Ascending aorta (tissue), 2 donors: ENCODE measurements around the gene OR51D1. TPM values are rescaled to one million over a fixed set of nuclear protein-coding genes. Genes with fewer than 3 reads are reported as not detected.
A peak's percentile ranks its signal among the peaks of the same experiment; 100 is the strongest.

Source experiments
- DNase-seq, 2 donors: peaks; one replicate each; pipeline ENCODE4 v3.0.0-alpha.2; 2019; ENCODE audit warnings: low spot score in 2 of 2
- H3K27ac ChIP-seq, 2 donors: fragments of 200-600 bp; sonication (generic); one replicate each; pipeline ENCODE4 v1.5.1; 2016 to 2017; ENCODE audit warnings: mild to moderate bottlenecking in 1 of 2
- H3K27me3 ChIP-seq: fragments of 200-600 bp; sonication (generic); one replicate; pipeline ENCODE4 v1.5.1; 2017
- H3K36me3 ChIP-seq, 2 donors: fragments of 200-600 bp; sonication (generic); one replicate each; pipeline ENCODE4 v1.5.1; 2016
- H3K4me1 ChIP-seq, 2 donors: fragments of 200-600 bp; sonication (generic); one replicate each; pipeline ENCODE4 v1.5.1; 2016 to 2017; ENCODE audit warnings: mild to moderate bottlenecking in 1 of 2
- H3K4me3 ChIP-seq, 2 donors: fragments of 200-600 bp; sonication (generic); one replicate each; pipeline ENCODE4 v1.5.1; 2016 to 2017; ENCODE audit warnings: mild to moderate bottlenecking in 1 of 2
- H3K9me3 ChIP-seq, 2 donors: fragments of 200-600 bp; sonication (generic); one replicate each; pipeline ENCODE4 v1.5.1; 2016
- CTCF ChIP-seq, 3 experiments: fragments of 200-600 bp in 2 of 3; fragments of 450-650 bp in 1 of 3; sonication (generic) in 2 of 3; IDR thresholded peaks; one replicate each; pipeline ENCODE4 v1.5.1; 2016 to 2019; ENCODE audit warnings: antibody characterized with exemption in 3 of 3, mild to moderate bottlenecking in 1 of 3, moderate library complexity in 1 of 3
- intact Hi-C: fragments of 100-400 bp; cut with DNase I; formaldehyde crosslinking; loops from one replicate; pipeline ENCODE4 v1.15.1; 2023
- total RNA-seq: library from RNA; depleted of rRNA; stranded (reverse); fragments of >200 nt; gene quantifications from one replicate; pipeline ENCODE4 v1.1.0, GENCODE V29; 2016

OR51D1 gene
- total RNA-seq, 1 donor from 2014 or later, result not detected

- no peak for DNase-seq
- H3K9me3 ChIP-seq, result no peaks in the 10 kb centered on the region
- H3K27me3 ChIP-seq, result no peaks in the 10 kb centered on the region
- H3K36me3 ChIP-seq, result no peaks in the 10 kb centered on the region
- intact Hi-C loops, result no loop called here
- TF ChIP-seq CTCF (IDR thresholded peaks at IDR 0.05), result no peak
- H3K4me3 ChIP-seq, result no peak overlapping the region
- no peak overlapping the region for H3K27ac ChIP-seq
- H3K4me1 ChIP-seq, result no peaks in the 10 kb centered on the region
Measured at GRCh38 chr11:4619514-4619913, 17.8 kb upstream of the OR51D1 start.

- DNase-seq, result no peak
- intact Hi-C loops, result no loop called here
Measured at GRCh38 chr11:4626207-4627099, 10.8 kb upstream of the OR51D1 start.

DNA sequence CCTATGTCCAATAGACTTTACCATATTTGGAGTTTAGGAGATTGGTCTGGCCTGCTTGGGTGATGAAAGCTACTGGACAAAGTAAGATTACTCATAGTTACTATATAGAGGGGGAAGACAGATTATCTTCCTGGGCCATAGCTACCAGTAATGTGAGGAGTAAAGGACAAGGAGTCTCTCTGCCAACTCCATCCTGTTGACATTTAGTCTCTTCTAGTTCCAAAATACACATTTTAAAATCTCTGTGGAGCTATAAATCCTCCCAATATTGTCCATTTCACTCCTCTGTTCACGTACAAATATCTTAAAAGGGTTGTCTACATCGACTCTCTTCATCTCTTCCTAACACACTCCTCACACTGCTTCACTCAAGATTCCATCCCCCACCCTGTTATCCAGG is 1.1 kb upstream of the OR51D1 start:
- no peaks in the 10 kb centered on the region for H3K36me3 ChIP-seq
- H3K9me3 ChIP-seq, result no peaks in the 10 kb centered on the region
- intact Hi-C loops, result loop anchor here (5.0 kb wide), 1 partner anchor 1171 kb away; the partner anchor contains the start of gene OR52N2

More at GRCh38 chr11:4626207-4627099, 10.8 kb upstream of the OR51D1 start:
- TF ChIP-seq CTCF (IDR thresholded peaks at IDR 0.05), result peak in 1 of 3 experiments; percentile 23
- Histone ChIP-seq H3K27me3 (no peaks in the 10 kb centered on the region), H3K27ac (no peak overlapping the region), H3K9me3 (no peaks in the 10 kb centered on the region), H3K36me3 (no peaks in the 10 kb centered on the region), H3K4me1 (no peaks in the 10 kb centered on the region), H3K4me3 (no peak overlapping the region)

DNA sequence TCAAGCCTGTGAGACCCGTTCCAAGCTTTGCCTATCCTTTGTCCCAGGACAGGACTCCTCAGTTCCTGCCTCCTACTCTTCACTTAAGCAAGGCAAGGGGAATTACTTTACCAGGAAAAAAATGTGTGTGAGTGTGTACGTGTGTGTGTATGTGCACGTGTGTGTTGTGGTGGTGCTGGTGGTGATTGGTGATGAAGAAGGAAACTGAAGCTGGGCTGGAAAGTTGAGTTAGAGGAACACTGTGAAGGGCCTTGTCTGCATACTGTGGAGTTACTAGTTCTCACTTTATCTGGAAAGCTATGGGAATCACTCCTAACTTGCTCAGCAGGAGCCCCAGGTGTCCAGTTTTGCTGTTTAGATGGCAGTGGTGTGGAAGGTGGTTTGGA is 378 bp downstream of the OR51D1 start:
- H3K36me3 ChIP-seq, result no peaks in the 10 kb centered on the region
- H3K4me1 ChIP-seq, result peaks cover 0 to 2% of the 10 kb centered on the region in 2 donors
- no peak for DNase-seq
- TF ChIP-seq CTCF (IDR thresholded peaks at IDR 0.05), result no peak
- no peak overlapping the region for H3K4me3 ChIP-seq
- intact Hi-C loops, result loop anchor here (5.0 kb wide), 1 partner anchor 1170 kb away; the partner anchor contains the start of gene OR52N2
- H3K9me3 ChIP-seq, result no peaks in the 10 kb centered on the region
- H3K27me3 ChIP-seq, result no peaks in the 10 kb centered on the region
- H3K27ac ChIP-seq, result no peak overlapping the region

More for the DNA sequence above, 1.1 kb upstream of the OR51D1 start:
- H3K27me3 ChIP-seq, result no peaks in the 10 kb centered on the region
- no peak for DNase-seq
- peaks cover 0 to 2% of the 10 kb centered on the region in 2 donors for H3K4me1 ChIP-seq
- no peak overlapping the region for H3K27ac ChIP-seq
- no peak for TF ChIP-seq CTCF (IDR thresholded peaks at IDR 0.05)
- H3K4me3 ChIP-seq, result no peak overlapping the region

GRCh38 chr11:4639931-4640330 is 2.7 kb downstream of the OR51D1 start:
- TF ChIP-seq CTCF (IDR thresholded peaks at IDR 0.05), result no peak
- Histone ChIP-seq H3K36me3 (no peaks in the 10 kb centered on the region), H3K27me3 (no peaks in the 10 kb centered on the region), H3K27ac (no peak overlapping the region), H3K4me1 (peaks cover 0 to 2% of the 10 kb centered on the region in 2 donors), H3K4me3 (no peak overlapping the region), H3K9me3 (no peaks in the 10 kb centered on the region)
- intact Hi-C loops, result loop anchor here (5.0 kb wide), 1 partner anchor 1167 kb away; the partner anchor contains the start of gene OR52N2
- DNase-seq, result no peak
